K562 (cell line): ENCODE data around the gene LRP1-AS. TPM values are rescaled to one million over a fixed set of nuclear protein-coding genes. Genes with fewer than 3 reads are reported as not detected.

ENCODE experiments used
- ATAC-seq: fragments of 200-7000 bp; cut with Tn5 transposase; 3 replicates; pipeline ENCODE4 v1.9.1; 2020; ENCODE audit warnings: moderate library complexity
- BruUV-seq: library from RNA; stranded (reverse); fragments of 400-500 nt; replicated peaks from 2 replicates; lab custom pipeline; 2021; lab: Mats Ljungman, UMichigan
- CTCF ChIA-PET: fragments of 300-600 bp; formaldehyde crosslinking; extraction: SDS; loops from one replicate; lab custom pipeline; 2021; ENCODE audit warnings: low intra/inter-chr PET ratio; lab: Yijun Ruan, JAX
- POLR2A ChIA-PET: fragments of 300-600, 350-650 bp; sonication (Branson Sonifier 250); formaldehyde crosslinking; extraction: SDS; loops from one replicate; lab custom pipeline; 2021; ENCODE audit warnings: antibody characterized with exemption, inconsistent platforms; lab: Yijun Ruan, JAX
- DNase-seq, 4 experiments: peaks; one replicate each; pipeline versions ENCODE4 v3.0.0 to v3.0.0-alpha.2; 2011 to 2018; ENCODE audit warnings: low spot score in 3 of 4, mixed read lengths in 3 of 4; ENCODE audit errors: extremely low read depth in 1 of 4
- FAIRE-seq: peaks from 2 replicates; lab custom pipeline; 2011; peaks lifted over from hg19 to GRCh38; lab: Jason Lieb, UNC
- H2AFZ ChIP-seq: 2 replicates; pipeline ENCODE4 v1.6.0; 2011; ENCODE audit warnings: low read depth, low read length, control low read depth, inconsistent platforms
- H3K27ac ChIP-seq: fragments of 200-600 bp; 3 replicates; pipeline ENCODE4 v1.8.0; 2011; ENCODE audit warnings: low read depth, mild to moderate bottlenecking, control low read depth, inconsistent platforms, low read length, moderate library complexity, mixed read lengths; ENCODE audit errors: extremely low read depth
- H3K27me3 ChIP-seq, 2 experiments: fragments of 300-600 bp in 1 of 2; 2 replicates in 1 of 2; 3 replicates in 1 of 2; pipeline versions ENCODE4 v1.6.0 to v1.8.0; 2011; ENCODE audit warnings: inconsistent platforms in 2 of 2, low read length in 2 of 2, mild to moderate bottlenecking in 1 of 2, mixed read lengths in 1 of 2, moderate library complexity in 1 of 2; ENCODE audit not compliant: control insufficient read depth in 2 of 2, insufficient read depth in 2 of 2
- H3K36me3 ChIP-seq: fragments of 300-600 bp; 3 replicates; pipeline ENCODE4 v1.8.0; 2011; ENCODE audit warnings: mild to moderate bottlenecking, low read length, inconsistent platforms; ENCODE audit not compliant: control insufficient read depth, insufficient read depth
- H3K4me1 ChIP-seq, 2 experiments: fragments of 200-600 bp in 1 of 2; replicated peaks in 1 of 2; 2 replicates in 1 of 2; 3 replicates in 1 of 2; pipeline versions ENCODE4 v1.5.1 to v1.8.0; 2011; ENCODE audit warnings: inconsistent platforms in 2 of 2, low read length in 2 of 2, mild to moderate bottlenecking in 1 of 2, mixed read lengths in 1 of 2, moderate library complexity in 1 of 2; ENCODE audit not compliant: control insufficient read depth in 2 of 2, insufficient read depth in 2 of 2
- H3K4me2 ChIP-seq: 2 replicates; pipeline ENCODE4 v1.6.1; 2011; ENCODE audit warnings: low read length, control low read depth, inconsistent platforms, mixed read lengths; ENCODE audit not compliant: insufficient read depth
- H3K4me3 ChIP-seq: fragments of 200-600 bp; sonication (generic), shearing (Covaris generic); 2 replicates; pipeline ENCODE4 v1.5.1; 2016; ENCODE audit warnings: control low read depth, inconsistent platforms
- H3K79me2 ChIP-seq: fragments of 200-600 bp; 3 replicates; pipeline ENCODE4 v1.8.0; 2011; ENCODE audit warnings: low read length, inconsistent platforms; ENCODE audit not compliant: control insufficient read depth, insufficient read depth
- H3K9ac ChIP-seq, 2 experiments: 2 replicates each; pipeline versions ENCODE4 v1.6.0 to v1.6.1; 2011; ENCODE audit warnings: low read depth in 2 of 2, low read length in 2 of 2, control low read depth in 1 of 2, inconsistent platforms in 1 of 2, mild to moderate bottlenecking in 1 of 2, mixed read lengths in 1 of 2; ENCODE audit not compliant: insufficient read depth in 1 of 2
- H3K9me1 ChIP-seq: one replicate; pipeline ENCODE4 v1.6.0; 2011; ENCODE audit warnings: inconsistent platforms, mild to moderate bottlenecking, low read length, moderate library complexity; ENCODE audit not compliant: control insufficient read depth, insufficient read depth
- H3K9me3 ChIP-seq: replicated peaks from 2 replicates; pipeline ENCODE4 v1.5.1; 2011; ENCODE audit warnings: low read depth, low read length, inconsistent platforms; ENCODE audit not compliant: control insufficient read depth, insufficient read depth
- H4K20me1 ChIP-seq: replicated peaks from 2 replicates; pipeline ENCODE4 v1.6.1; 2011; ENCODE audit warnings: low read length, inconsistent platforms, mixed read lengths; ENCODE audit not compliant: control insufficient read depth, insufficient read depth
- ATF6 ChIP-seq: sonication (generic); formaldehyde crosslinking; IDR thresholded peaks from 2 replicates; pipeline ENCODE4 v1.4.0; 2020; ENCODE audit warnings: mild to moderate bottlenecking, missing genetic modification reagents
- CREBBP ChIP-seq: IDR thresholded peaks from one replicate; pipeline ENCODE4 v1.6.1; 2012; ENCODE audit warnings: low read depth, mild to moderate bottlenecking, control low read depth, inconsistent platforms, low read length
- CREM ChIP-seq: IDR thresholded peaks from 2 replicates; pipeline ENCODE4 v1.6.1; 2014; ENCODE audit warnings: antibody characterized with exemption, low read depth
- ESRRA ChIP-seq: fragments of 450-650 bp; IDR thresholded peaks from 2 replicates; pipeline ENCODE4 v1.6.1; 2014; ENCODE audit warnings: low read depth, mild to moderate bottlenecking, moderate library complexity, borderline replicate concordance
- FOXK2 ChIP-seq, 2 experiments: fragments of 450-650 bp; IDR thresholded peaks in 1 of 2; conservative IDR thresholded peaks in 1 of 2; 2 replicates each; pipeline ENCODE4 v1.6.1; 2016; ENCODE audit warnings: low read depth in 2 of 2, mild to moderate bottlenecking in 1 of 2
- LEF1 ChIP-seq: fragments of 450-650 bp; IDR thresholded peaks from 2 replicates; pipeline ENCODE4 v1.6.1; 2016; ENCODE audit warnings: mild to moderate bottlenecking
- MCM2 ChIP-seq: fragments of 450-650 bp; IDR thresholded peaks from 2 replicates; pipeline ENCODE4 v1.6.1; 2017; ENCODE audit warnings: low read depth, mild to moderate bottlenecking
- MED1 ChIP-seq: sonication (generic); formaldehyde crosslinking; IDR thresholded peaks from 2 replicates; pipeline ENCODE4 v1.8.1; 2023; ENCODE audit warnings: missing genetic modification reagents, borderline replicate concordance
- NUFIP1 ChIP-seq: fragments of 450-650 bp; IDR thresholded peaks from 2 replicates; pipeline ENCODE4 v1.6.1; 2018; ENCODE audit not compliant: partially characterized antibody
- RB1 ChIP-seq: fragments of 450-650 bp; IDR thresholded peaks from 2 replicates; pipeline ENCODE4 v1.6.1; 2017; ENCODE audit warnings: low read depth, mild to moderate bottlenecking
- SNAPC5 ChIP-seq: fragments of 250-450 bp; sonication (Bioruptor Pico); IDR thresholded peaks from 2 replicates; pipeline ENCODE4 v1.8.0; 2021; ENCODE audit warnings: moderate library complexity, mild to moderate bottlenecking, inconsistent platforms
- THRA ChIP-seq: fragments of 450-650 bp; IDR thresholded peaks from 2 replicates; pipeline ENCODE4 v1.6.1; 2017; ENCODE audit warnings: mild to moderate bottlenecking, moderate library complexity
- TRIM24 ChIP-seq, 2 experiments: fragments of 450-650 bp; IDR thresholded peaks; 2 replicates each; pipeline ENCODE4 v1.6.1; 2016
- ZBTB7A ChIP-seq: IDR thresholded peaks from 2 replicates; pipeline ENCODE4 v1.6.1; 2011; ENCODE audit warnings: low read depth, mild to moderate bottlenecking, low read length, moderate library complexity, borderline replicate concordance; ENCODE audit not compliant: control insufficient read depth
- ZC3H8 ChIP-seq: fragments of 450-650 bp; IDR thresholded peaks from 2 replicates; pipeline ENCODE4 v1.6.1; 2017
- ZNF197 ChIP-seq: fragments of 200-800 bp; sonication (Bioruptor generic); IDR thresholded peaks from 2 replicates; pipeline ENCODE4 v1.6.1; 2016; ENCODE audit warnings: low read depth, missing genetic modification characterization, missing compliant biosample characterization
- WGBS: fragments of 100-300 bp; shearing (Covaris generic); methylation state at CpG from one replicate; pipeline ENCODE4 v1.1.6; 2016; ENCODE audit warnings: low coverage, mixed read lengths; ENCODE audit not compliant: insufficient coverage; ENCODE audit errors: missing lambda C conversion rate; 5-methylcytosine and 5-hydroxymethylcytosine counted together
- in situ Hi-C: fragments of 300-500 bp; cut with MboI; formaldehyde crosslinking; loops from 4 replicates; pipeline ENCODE4 v1.15.0; 2018; ENCODE audit warnings: inconsistent platforms, mixed read lengths
- intact Hi-C: fragments of 100-400 bp; cut with micrococcal nuclease; formaldehyde crosslinking; loops from 2 replicates; pipeline ENCODE4 v1.14.2; 2022
- polyA plus RNA-seq, 8 experiments: library from polyadenylated mRNA; depleted of rRNA in 4 of 8; stranded (reverse) in 5 of 8; unstranded in 3 of 8; fragments of >200 nt; fragmentation: Nextera tagmentation in 2 of 8; fragmentation: Illumina TruSeq in 1 of 8; extraction: Ambion mirVana in 2 of 8; extraction: Trizol in 1 of 8; gene quantifications; 2 replicates each; pipeline versions ENCODE4 v1.2.1 to v1.2.3, GENCODE V29; 2011 to 2014; ENCODE audit warnings: inconsistent platforms in 1 of 8, missing spikeins in 1 of 8
- total RNA-seq, 7 experiments: library from RNA; depleted of rRNA in 6 of 7; stranded (reverse); fragments of >200 nt in 6 of 7; fragmentation: Illumina TruSeq in 2 of 7; extraction: Trizol in 2 of 7; gene quantifications; 2 replicates each; pipeline versions ENCODE4 v1.2.1 to v1.2.3, GENCODE V29; 2011 to 2021; ENCODE audit warnings: low replicate concordance in 1 of 7

LRP1-AS gene
- total and polyA plus RNA-seq, 9 of the 15 experiments (the other 6 are each of a cell fraction or from before 2014, with no cell fraction given), result not detected

GRCh38 chr12:57135527-57136326 is 11.7 kb downstream of the LRP1-AS start:
- Histone ChIP-seq H2AFZ (0 out of 2 replicates have a peak overlapping the region, but pooled peaks have one; percentile 16), H4K20me1 (no peaks in the 10 kb centered on the region), H3K9me3 (no peaks in the 10 kb centered on the region), H3K36me3 (no peaks in the 10 kb centered on the region), H3K9me1 (no peaks in the 10 kb centered on the region), H3K4me2 (no peak overlapping the region), H3K4me3 (no peak overlapping the region), H3K27me3 (no peaks in the 10 kb centered on the region), H3K4me1 (peaks cover 24 to 29% of the 10 kb centered on the region in 2 experiments), H3K79me2 (no peaks in the 10 kb centered on the region), H3K27ac (no peak overlapping the region), H3K9ac (peak overlapping the region in 1 of 2 experiments; percentile 46; a peak in 1 of 4 replicates)
- ChIA-PET CTCF (no interaction called here), POLR2A (interaction anchor here (0.6 kb wide), 1 partner anchor 13 kb away, joined by 5 read pairs; no protein-coding TSS in a partner anchor)
- intact Hi-C loops (no loop called here), in situ Hi-C loops (no loop called here)
- no TSS peak for BruUV-seq
- ATAC-seq (no peak), FAIRE-seq (no peak), DNase-seq (no peak)
- TF ChIP-seq SNAPC5 (CRISPR knock-in tag), result no peak
- TF ChIP-seq ESRRA, result no peak
- TF ChIP-seq CREM, result no peak
- no peak for TF ChIP-seq ATF6 (CRISPR knock-in tag)
- TF ChIP-seq ZC3H8, result no peak
- TF ChIP-seq THRA, result no peak
- TF ChIP-seq TRIM24 (IDR thresholded peaks at IDR 0.05), result no peak
- TF ChIP-seq RB1, result no peak
- no peak for TF ChIP-seq NUFIP1
- TF ChIP-seq LEF1, result no peak
- no peak for TF ChIP-seq ZNF197 (CRISPR knock-in tag)
- TF ChIP-seq MCM2, result no peak
- no peak for TF ChIP-seq CREBBP
- TF ChIP-seq FOXK2 (conservative IDR thresholded peaks at IDR 0.05 in 1 of 2, IDR thresholded peaks at IDR 0.05 in 1 of 2; ENCODE audit: low read depth in 2 of 2), result no peak
- TF ChIP-seq ZBTB7A, result no peak
- TF ChIP-seq MED1 (CRISPR knock-in tag), result no peak
- 45% methylated on average over 10 of the region's 18 CpGs for WGBS
